Rectal smooth muscle tissue (tissue), 1 donor: ENCODE data around the gene TLNRD1.

Experiments
- H3K27ac ChIP-seq: one replicate; pipeline ENCODE4 v1.7.0; 2013; ENCODE audit warnings: low read depth, low read length, inconsistent platforms
- H3K27me3 ChIP-seq: one replicate; pipeline ENCODE4 v1.7.0; 2013; ENCODE audit warnings: low read length; ENCODE audit not compliant: control insufficient read depth, insufficient read depth
- H3K36me3 ChIP-seq: one replicate; pipeline ENCODE4 v1.7.0; 2013; ENCODE audit warnings: low read length; ENCODE audit not compliant: control insufficient read depth, insufficient read depth
- H3K4me1 ChIP-seq: one replicate; pipeline ENCODE4 v1.7.0; 2013; ENCODE audit warnings: low read length; ENCODE audit not compliant: control insufficient read depth, insufficient read depth
- H3K4me3 ChIP-seq: one replicate; pipeline ENCODE4 v1.7.0; 2013; ENCODE audit warnings: low read length
- H3K9ac ChIP-seq: one replicate; pipeline ENCODE4 v1.7.0; 2013; ENCODE audit warnings: low read length

The TLNRD1 gene

GRCh38 chr15:80982839-80983238 is 17.9 kb upstream of the TLNRD1 start:
- H3K27me3 ChIP-seq = no peaks in the 10 kb centered on the region
- H3K27ac ChIP-seq = no peak overlapping the region
- no peaks in the 10 kb centered on the region for H3K4me1 ChIP-seq
- H3K36me3 ChIP-seq = peaks cover 9% of the 10 kb centered on the region
- H3K9ac ChIP-seq = no peak overlapping the region
- H3K4me3 ChIP-seq = no peak overlapping the region

- H3K27me3 ChIP-seq = no peaks in the 10 kb centered on the region
- H3K4me1 ChIP-seq = peaks cover 7% of the 10 kb centered on the region
- no peak overlapping the region for H3K27ac ChIP-seq
- peaks cover 4% of the 10 kb centered on the region for H3K36me3 ChIP-seq
- H3K4me3 ChIP-seq = no peak overlapping the region
- no peak overlapping the region for H3K9ac ChIP-seq
These were observed 15.9 kb upstream of the TLNRD1 start for GRCh38 chr15:80984856-80985255.

GRCh38 chr15:80985981-80986380 is 14.7 kb upstream of the TLNRD1 start:
- Histone ChIP-seq H3K4me1 (peaks cover 8% of the 10 kb centered on the region), H3K27me3 (no peaks in the 10 kb centered on the region), H3K9ac (no peak overlapping the region), H3K4me3 (no peak overlapping the region), H3K27ac (no peak overlapping the region), H3K36me3 (no peaks in the 10 kb centered on the region)

- H3K36me3 ChIP-seq = no peaks in the 10 kb centered on the region
- H3K27me3 ChIP-seq = no peaks in the 10 kb centered on the region
- H3K27ac ChIP-seq = no peak overlapping the region
- no peak overlapping the region for H3K9ac ChIP-seq
- H3K4me3 ChIP-seq = no peak overlapping the region
- H3K4me1 ChIP-seq = peaks cover 13% of the 10 kb centered on the region
These were observed 14.2 kb upstream of the TLNRD1 start for GRCh38 chr15:80986487-80986886.

GRCh38 chr15:80988148-80988796 is 12.5 kb upstream of the TLNRD1 start:
- no peaks in the 10 kb centered on the region for H3K27me3 ChIP-seq
- H3K27ac ChIP-seq = no peak overlapping the region
- H3K4me1 ChIP-seq = peaks cover 13% of the 10 kb centered on the region
- H3K9ac ChIP-seq = no peak overlapping the region
- H3K4me3 ChIP-seq = peak overlapping the region; percentile 99
- no peaks in the 10 kb centered on the region for H3K36me3 ChIP-seq

GRCh38 chr15:80989081-80989517 is 11.6 kb upstream of the TLNRD1 start:
- H3K27me3 ChIP-seq = no peaks in the 10 kb centered on the region
- H3K4me1 ChIP-seq = peaks cover 13% of the 10 kb centered on the region
- H3K9ac ChIP-seq = peak overlapping the region; percentile 94
- peak overlapping the region; percentile 99 for H3K4me3 ChIP-seq
- peak overlapping the region; percentile 92 for H3K27ac ChIP-seq
- no peaks in the 10 kb centered on the region for H3K36me3 ChIP-seq

- peak within 1 kb of the TSS; percentile 99 for H3K4me3 ChIP-seq
- H3K27me3 ChIP-seq = no peaks in the 10 kb centered on the region
- no peaks in the 10 kb centered on the region for H3K36me3 ChIP-seq
- peak within 1 kb of the TSS; percentile 94 for H3K9ac ChIP-seq
- peak within 1 kb of the TSS; percentile 92 for H3K27ac ChIP-seq
- H3K4me1 ChIP-seq = peaks cover 13% of the 10 kb centered on the region
These were observed 10.9 kb upstream of the TLNRD1 start, which contains the start of gene MESD for GRCh38 chr15:80989518-80990478. TSS of gene MESD (minus strand) at chr15:80989819. CDS start at chr15:80989791, 28 bp downstream.

- H3K4me3 ChIP-seq = no peak overlapping the region
- H3K9ac ChIP-seq = no peak overlapping the region
- H3K36me3 ChIP-seq = no peaks in the 10 kb centered on the region
- peaks cover 13% of the 10 kb centered on the region for H3K4me1 ChIP-seq
- H3K27ac ChIP-seq = peak overlapping the region; percentile 61
- no peaks in the 10 kb centered on the region for H3K27me3 ChIP-seq
These were observed 9.8 kb upstream of the TLNRD1 start for GRCh38 chr15:80990955-80991354.

GRCh38 chr15:80991421-80991820 is 9.3 kb upstream of the TLNRD1 start:
- Histone ChIP-seq H3K9ac (no peak overlapping the region), H3K27ac (peak overlapping the region; percentile 61), H3K4me1 (peaks cover 13% of the 10 kb centered on the region), H3K27me3 (no peaks in the 10 kb centered on the region), H3K4me3 (no peak overlapping the region), H3K36me3 (no peaks in the 10 kb centered on the region)

GRCh38 chr15:80992006-80992405 is 8.7 kb upstream of the TLNRD1 start:
- H3K4me3 ChIP-seq = no peak overlapping the region
- no peak overlapping the region for H3K27ac ChIP-seq
- no peak overlapping the region for H3K9ac ChIP-seq
- no peaks in the 10 kb centered on the region for H3K27me3 ChIP-seq
- no peaks in the 10 kb centered on the region for H3K36me3 ChIP-seq
- H3K4me1 ChIP-seq = peaks cover 13% of the 10 kb centered on the region

- Histone ChIP-seq H3K9ac (no peak overlapping the region), H3K36me3 (no peaks in the 10 kb centered on the region), H3K27ac (no peak overlapping the region), H3K4me3 (no peak overlapping the region), H3K27me3 (no peaks in the 10 kb centered on the region), H3K4me1 (peaks cover 13% of the 10 kb centered on the region)
These were observed 8.3 kb upstream of the TLNRD1 start for GRCh38 chr15:80992441-80992840.

GRCh38 chr15:80996247-80996646 is 4.5 kb upstream of the TLNRD1 start:
- Histone ChIP-seq H3K9ac (no peak overlapping the region), H3K27me3 (no peaks in the 10 kb centered on the region), H3K4me1 (peaks cover 11% of the 10 kb centered on the region), H3K36me3 (no peaks in the 10 kb centered on the region), H3K4me3 (no peak overlapping the region), H3K27ac (no peak overlapping the region)
